ENCODE measurements around the gene SYTL3. TPM values are rescaled to one million over a fixed set of nuclear protein-coding genes. Genes with fewer than 3 reads are reported as not detected.
"Not testable (repeated sequence)": the region's sequence is repeated elsewhere in the genome, so short reads cannot be mapped to it uniquely, and the experiment has no call there.

The SYTL3 gene
- total and polyA plus RNA-seq, 10 donors, result 5.9 to 48.3 (median 17.9) TPM

DNA sequence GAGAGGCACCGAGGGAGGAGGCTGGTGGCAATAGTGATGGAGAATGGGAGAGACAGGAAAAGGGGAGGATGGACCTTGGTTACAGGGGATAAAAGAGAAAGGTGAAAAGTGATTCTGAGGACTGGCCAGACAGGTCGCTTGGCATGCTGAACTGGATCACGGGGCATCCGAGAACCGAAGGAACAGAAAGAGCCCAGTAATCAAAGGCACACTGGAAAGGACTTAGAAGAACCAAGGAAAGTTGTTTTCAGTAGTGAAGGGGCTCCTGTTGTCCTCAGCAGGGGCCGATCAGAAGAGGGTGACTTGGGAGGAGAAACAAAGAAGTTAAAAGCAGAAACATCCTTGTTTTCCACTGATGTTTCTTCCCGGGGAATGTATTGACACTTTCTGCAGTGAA, 18.9 kb downstream of the SYTL3 start:
- Histone ChIP-seq H3K9me3 (no peaks in the 10 kb centered on the region), H3K27ac (peak overlapping the region in 3 of 8 donors; percentile 85 to 94 (median 90)), H3K4me1 (peaks cover 0 to 45% (median 15%) of the 10 kb centered on the region in 6 donors), H3K36me3 (peaks cover 0 to 73% (median 4%) of the 10 kb centered on the region in 6 donors), H3K27me3 (replicated peaks in 1 of 7) (no peaks in the 10 kb centered on the region), H3K4me3 (no peak overlapping the region)
- intact Hi-C loops (cut with DNase I; ENCODE audit: low total_unique reads), result no loop called here
- 87 to 93% (median 89%) methylated on average over 7 of the region's 7 CpGs for WGBS, 5 donors
- DNase-seq, result no peak
- no peak for TF ChIP-seq POLR2A (IDR thresholded peaks at IDR 0.05)
- TF ChIP-seq, protein P1, sequence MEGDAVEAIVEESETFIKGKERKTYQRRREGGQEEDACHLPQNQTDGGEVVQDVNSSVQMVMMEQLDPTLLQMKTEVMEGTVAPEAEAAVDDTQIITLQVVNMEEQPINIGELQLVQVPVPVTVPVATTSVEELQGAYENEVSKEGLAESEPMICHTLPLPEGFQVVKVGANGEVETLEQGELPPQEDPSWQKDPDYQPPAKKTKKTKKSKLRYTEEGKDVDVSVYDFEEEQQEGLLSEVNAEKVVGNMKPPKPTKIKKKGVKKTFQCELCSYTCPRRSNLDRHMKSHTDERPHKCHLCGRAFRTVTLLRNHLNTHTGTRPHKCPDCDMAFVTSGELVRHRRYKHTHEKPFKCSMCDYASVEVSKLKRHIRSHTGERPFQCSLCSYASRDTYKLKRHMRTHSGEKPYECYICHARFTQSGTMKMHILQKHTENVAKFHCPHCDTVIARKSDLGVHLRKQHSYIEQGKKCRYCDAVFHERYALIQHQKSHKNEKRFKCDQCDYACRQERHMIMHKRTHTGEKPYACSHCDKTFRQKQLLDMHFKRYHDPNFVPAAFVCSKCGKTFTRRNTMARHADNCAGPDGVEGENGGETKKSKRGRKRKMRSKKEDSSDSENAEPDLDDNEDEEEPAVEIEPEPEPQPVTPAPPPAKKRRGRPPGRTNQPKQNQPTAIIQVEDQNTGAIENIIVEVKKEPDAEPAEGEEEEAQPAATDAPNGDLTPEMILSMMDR (IDR thresholded peaks at IDR 0.05 in 8 of 11, conservative IDR thresholded peaks at IDR 0.05 in 3 of 11), result no peak
- TF ChIP-seq POLR2AphosphoS5 (IDR thresholded peaks at IDR 0.05), result no peak

DNA sequence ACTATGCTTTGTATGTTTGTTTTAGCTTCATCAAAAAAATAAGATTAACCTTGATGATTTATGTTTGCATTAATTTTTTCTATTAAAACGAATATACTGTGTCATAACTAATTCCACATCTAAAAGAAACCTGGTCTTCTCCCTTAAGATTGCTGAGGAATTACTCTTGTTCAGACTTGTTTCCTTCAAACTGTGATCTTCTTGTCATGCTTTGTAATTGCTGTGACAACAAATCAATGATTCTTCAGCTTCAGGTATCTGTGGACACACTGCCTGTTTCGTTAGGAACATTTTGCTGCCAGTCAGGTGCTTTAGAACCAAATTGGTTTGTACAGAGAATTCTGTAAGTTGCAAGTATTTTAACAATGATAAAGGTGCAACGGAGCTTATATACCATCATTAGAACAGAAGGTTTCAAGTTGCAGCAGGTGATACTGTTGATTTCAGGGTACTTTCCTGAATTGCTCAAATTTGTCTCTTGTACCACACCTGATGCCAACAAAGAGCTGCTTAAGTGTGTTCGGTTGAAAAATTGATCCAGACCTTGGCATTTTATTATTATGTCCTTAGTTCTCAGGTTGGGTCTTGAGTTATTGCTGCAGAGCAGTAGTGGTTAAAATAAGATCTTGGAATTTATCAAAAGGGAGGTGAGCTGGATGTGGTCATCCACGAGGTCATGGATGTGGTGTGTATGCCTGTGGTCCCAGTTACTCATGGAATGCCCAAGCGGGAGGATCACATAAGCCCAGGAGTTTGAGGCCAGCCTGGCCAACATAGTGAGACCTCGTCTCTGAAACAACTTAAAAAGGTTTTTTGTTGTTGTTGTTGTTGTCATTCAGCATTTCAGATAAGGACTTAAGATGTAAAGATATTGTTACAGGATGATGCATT, 19.5 kb downstream of the SYTL3 start:
- TF ChIP-seq, protein P1 (IDR thresholded peaks at IDR 0.05 in 8 of 11, conservative IDR thresholded peaks at IDR 0.05 in 3 of 11), result no peak
- no peak for TF ChIP-seq POLR2AphosphoS5 (IDR thresholded peaks at IDR 0.05)
- TF ChIP-seq POLR2A (IDR thresholded peaks at IDR 0.05), result no peak
- Histone ChIP-seq H3K27ac (peak overlapping the region in 1 of 8 donors; percentile 94), H3K9me3 (no peaks in the 10 kb centered on the region), H3K27me3 (replicated peaks in 1 of 7) (no peaks in the 10 kb centered on the region), H3K36me3 (peaks cover 0 to 73% (median 3%) of the 10 kb centered on the region in 6 donors), H3K4me1 (peaks cover 0 to 41% (median 15%) of the 10 kb centered on the region in 6 donors), H3K4me3 (no peak overlapping the region)
- no peak for DNase-seq
- intact Hi-C loops (cut with DNase I; ENCODE audit: low total_unique reads), result no loop called here
- 83 to 91% (median 88%) methylated on average over 7 of the region's 7 CpGs for WGBS, 5 donors

DNA sequence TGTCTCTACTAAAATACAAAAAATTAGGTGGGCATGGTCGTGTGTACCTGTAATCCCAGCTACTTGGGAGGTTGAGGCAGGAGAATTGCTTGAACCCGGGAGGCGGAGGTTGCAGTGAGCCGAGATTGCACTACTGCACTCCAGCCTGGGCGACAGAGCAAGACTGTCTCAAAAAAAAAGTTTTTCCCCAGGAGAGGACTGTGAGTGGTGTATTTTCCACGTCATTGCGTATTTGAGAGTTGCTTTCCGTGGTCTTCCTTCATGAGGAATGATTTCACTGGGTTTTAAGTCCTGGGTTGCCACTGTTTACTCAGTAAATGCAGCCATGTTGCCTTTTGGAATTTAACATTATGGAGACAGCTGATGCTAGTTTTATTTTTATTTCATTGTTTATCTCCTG, 22.3 kb downstream of the SYTL3 start:
- H3K4me3 ChIP-seq; intact Hi-C loops (cut with DNase I; ENCODE audit: low total_unique reads); H3K9me3 ChIP-seq; H3K27me3 ChIP-seq (replicated peaks in 1 of 7); DNase-seq; H3K27ac ChIP-seq: not testable (repeated sequence)
- H3K36me3 ChIP-seq, result peaks cover 0 to 61% (median 0%) of the 10 kb centered on the region in 6 donors
- WGBS, 5 donors, result 89 to 93% (median 90%) methylated on average over 8 of the region's 8 CpGs
- peaks cover 0 to 19% (median 12%) of the 10 kb centered on the region in 6 donors for H3K4me1 ChIP-seq

DNA sequence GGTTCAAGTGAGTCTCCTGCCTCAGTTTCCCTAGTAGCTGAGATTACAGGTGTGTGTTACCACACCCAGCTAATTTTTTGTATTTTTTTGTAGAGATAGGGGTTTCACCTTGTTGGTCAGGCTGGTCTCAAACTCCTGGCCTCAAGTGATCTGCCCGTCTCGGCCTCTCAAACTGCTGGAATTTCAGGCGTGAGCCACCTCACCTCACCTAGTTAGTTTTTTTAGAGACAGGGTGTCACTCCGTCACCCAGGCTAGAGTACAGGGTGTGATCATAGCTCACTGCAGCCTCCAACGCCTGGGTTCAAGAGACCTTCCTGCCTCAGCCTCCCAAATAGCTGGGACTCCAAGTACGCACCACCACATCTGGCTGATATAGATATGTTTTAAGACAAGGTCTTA, 22.9 kb downstream of the SYTL3 start:
- H3K9me3 ChIP-seq, result no peaks in the 10 kb centered on the region
- H3K27me3 ChIP-seq (replicated peaks in 1 of 7), result no peaks in the 10 kb centered on the region
- peaks cover 0 to 13% (median 7%) of the 10 kb centered on the region in 6 donors for H3K4me1 ChIP-seq
- no peak overlapping the region for H3K27ac ChIP-seq
- TF ChIP-seq, protein P1 (IDR thresholded peaks at IDR 0.05 in 8 of 11, conservative IDR thresholded peaks at IDR 0.05 in 3 of 11), result no peak
- no peak for TF ChIP-seq POLR2A (IDR thresholded peaks at IDR 0.05)
- TF ChIP-seq POLR2AphosphoS5 (IDR thresholded peaks at IDR 0.05), result no peak
- no peak for DNase-seq
- H3K36me3 ChIP-seq, result peaks cover 0 to 55% (median 0%) of the 10 kb centered on the region in 6 donors
- intact Hi-C loops (cut with DNase I; ENCODE audit: low total_unique reads), result no loop called here
- H3K4me3 ChIP-seq, result no peak overlapping the region
- WGBS, 5 donors, result 95 to 99% (median 95%) methylated on average over 6 of the region's 6 CpGs

Measured in spleen (tissue), 11 donors.